Kidney epithelial cell (primary cell): Measurements from ENCODE around the gene YARS1. TPM values are rescaled to one million over a fixed set of nuclear protein-coding genes. Genes with fewer than 3 reads are reported as not detected.
A peak's percentile ranks its signal among the peaks of the same experiment; 100 is the strongest.

Source experiments
- DNase-seq: peaks from one replicate; pipeline ENCODE4 v3.0.0-alpha.2; 2010; ENCODE audit warnings: low read depth
- H3K27me3 ChIP-seq: 2 replicates; pipeline ENCODE4 v1.6.0; 2011; ENCODE audit warnings: low read length; ENCODE audit not compliant: control insufficient read depth, insufficient read depth
- H3K36me3 ChIP-seq: 2 replicates; pipeline ENCODE4 v1.5.1; 2011; ENCODE audit warnings: low read length; ENCODE audit not compliant: control insufficient read depth, insufficient read depth
- H3K4me3 ChIP-seq: 2 replicates; pipeline ENCODE4 v1.5.1; 2011; ENCODE audit warnings: low read depth, mild to moderate bottlenecking, control low read depth, low read length
- CTCF ChIP-seq: IDR thresholded peaks from 2 replicates; pipeline ENCODE4 v1.5.1; 2011; ENCODE audit warnings: mild to moderate bottlenecking, moderate library complexity, low read length, control low read depth, inconsistent platforms; ENCODE audit not compliant: insufficient read depth, poor library complexity, severe bottlenecking
- total RNA-seq: library from RNA; depleted of rRNA; stranded (reverse); fragments of >200 nt; gene quantifications from 2 replicates; pipeline ENCODE4 v1.2.3, GENCODE V29; 2015

Gene YARS1
- total RNA-seq, 1 donor from 2014 or later, result 167 TPM

DNA sequence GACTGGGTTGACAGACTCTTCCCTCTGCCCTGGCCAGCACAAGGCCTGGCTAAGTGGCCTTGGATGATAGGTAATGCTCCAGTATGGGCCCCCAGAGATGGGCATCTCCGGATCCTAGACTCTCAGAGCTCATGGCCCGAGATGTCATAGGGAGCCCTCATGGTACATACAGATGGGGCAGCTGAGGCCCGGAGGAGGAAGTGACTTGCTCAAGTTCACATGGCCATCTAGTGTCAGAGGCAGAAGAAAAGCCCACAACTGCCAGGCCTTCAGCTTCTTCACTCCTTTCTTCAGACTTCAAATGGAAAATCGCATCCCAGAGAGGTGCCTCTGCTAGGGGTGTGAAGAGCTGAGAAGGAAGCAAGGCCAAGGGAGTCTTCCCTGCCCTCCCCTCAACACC is 67.8 kb downstream of the YARS1 start:
- no peaks in the 10 kb centered on the region for H3K36me3 ChIP-seq
- DNase-seq, result no peak
- TF ChIP-seq CTCF, result no peak
- no peak overlapping the region for H3K4me3 ChIP-seq
- no peaks in the 10 kb centered on the region for H3K27me3 ChIP-seq

DNA sequence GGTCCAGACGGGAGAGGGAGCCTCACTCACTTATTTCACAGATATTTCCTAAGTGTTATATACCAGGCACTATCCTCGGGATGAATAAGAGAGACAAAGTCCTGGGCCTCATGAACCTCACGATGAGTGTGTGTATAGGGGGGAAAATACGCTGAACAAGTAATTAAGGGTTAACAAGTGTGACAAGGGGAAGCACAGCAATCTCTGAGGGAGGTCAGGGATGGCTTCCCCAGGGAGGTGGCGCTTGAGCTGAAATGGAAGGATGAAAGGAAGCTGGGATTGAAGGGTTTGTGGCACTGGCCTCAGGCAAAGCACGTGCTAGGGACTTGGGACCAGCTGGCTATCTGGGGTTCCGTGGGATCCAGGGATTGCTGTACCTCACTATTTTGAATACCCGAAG is 68.2 kb downstream of the YARS1 start:
- H3K27me3 ChIP-seq, result no peaks in the 10 kb centered on the region
- H3K4me3 ChIP-seq, result no peak overlapping the region
- no peak for TF ChIP-seq CTCF
- H3K36me3 ChIP-seq, result no peaks in the 10 kb centered on the region
- DNase-seq, result no peak

GRCh38 chr1:32748348-32748747 is 68.8 kb downstream of the YARS1 start:
- DNase-seq, result no peak
- no peak for TF ChIP-seq CTCF
- Histone ChIP-seq H3K27me3 (no peaks in the 10 kb centered on the region), H3K4me3 (no peak overlapping the region), H3K36me3 (no peaks in the 10 kb centered on the region)

GRCh38 chr1:32746130-32746529 is 71.0 kb downstream of the YARS1 start:
- no peak for TF ChIP-seq CTCF
- Histone ChIP-seq H3K27me3 (no peaks in the 10 kb centered on the region), H3K4me3 (no peak overlapping the region)

GRCh38 chr1:32744071-32744425 is 73.1 kb downstream of the YARS1 start:
- no peak for DNase-seq
- TF ChIP-seq CTCF, result no peak
- no peak overlapping the region for H3K4me3 ChIP-seq
- H3K36me3 ChIP-seq, result no peaks in the 10 kb centered on the region
- H3K27me3 ChIP-seq, result no peaks in the 10 kb centered on the region

More at GRCh38 chr1:32746130-32746529, 71.0 kb downstream of the YARS1 start:
- no peaks in the 10 kb centered on the region for H3K36me3 ChIP-seq
- DNase-seq, result no peak

GRCh38 chr1:32743380-32744070 is 73.6 kb downstream of the YARS1 start:
- H3K4me3 ChIP-seq, result peak overlapping the region; percentile 84
- no peak for TF ChIP-seq CTCF

More at GRCh38 chr1:32743380-32744070, 73.6 kb downstream of the YARS1 start:
- Histone ChIP-seq H3K27me3 (no peaks in the 10 kb centered on the region), H3K36me3 (no peaks in the 10 kb centered on the region)
- DNase-seq, result no peak
